ENCODE results near the gene TUBA4A. TPM values are rescaled to one million over a fixed set of nuclear protein-coding genes. Genes with fewer than 3 reads are reported as not detected.
A peak's percentile ranks its signal among the peaks of the same experiment; 100 is the strongest.

TUBA4A gene
- total RNA-seq, 2 donors from 2014 or later: 82.0 to 99.8 TPM

DNA sequence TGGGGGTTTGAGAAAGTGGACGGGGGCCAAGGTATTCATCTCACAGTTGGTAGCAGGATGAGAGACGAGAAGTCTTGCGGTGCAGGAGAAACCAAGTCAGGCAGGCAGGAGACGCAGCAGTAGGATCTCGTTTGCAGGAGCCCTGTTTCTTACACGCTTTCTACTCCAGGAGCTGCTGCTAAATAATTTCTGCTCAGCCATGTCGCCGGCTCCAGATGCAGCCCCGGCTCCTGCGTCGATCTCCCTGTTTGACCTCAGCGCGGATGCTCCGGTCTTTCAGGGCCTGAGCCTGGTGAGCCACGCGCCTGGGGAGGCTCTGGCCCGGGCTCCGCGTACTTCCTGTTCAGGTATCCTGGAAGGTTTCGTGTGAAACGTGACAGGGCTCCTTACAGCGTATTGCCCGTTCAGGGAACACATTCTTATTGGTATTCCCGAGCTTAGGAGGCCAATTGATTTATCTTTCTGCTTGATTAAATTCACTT lies 23.6 kb downstream of the TUBA4A start:
- Mint-ChIP-seq H3K36me3 (ENCODE audit: insufficient read depth in 2 of 2) (peaks cover 16 to 30% of the 10 kb centered on the region in 2 donors), H3K27ac (peak overlapping the region; percentile 98), H3K4me3 (peak overlapping the region; percentile 93 to 99), H3K9me3 (no peaks in the 10 kb centered on the region), H3K4me1 (ENCODE audit: low read depth) (peaks cover 47% of the 10 kb centered on the region), H3K27me3 (ENCODE audit: low read depth) (no peaks in the 10 kb centered on the region)
- ATAC-seq (replicated peaks in 1 of 2) (peak; percentile 24 to 42), DNase-seq (peak; percentile 61 to 68)

DNA sequence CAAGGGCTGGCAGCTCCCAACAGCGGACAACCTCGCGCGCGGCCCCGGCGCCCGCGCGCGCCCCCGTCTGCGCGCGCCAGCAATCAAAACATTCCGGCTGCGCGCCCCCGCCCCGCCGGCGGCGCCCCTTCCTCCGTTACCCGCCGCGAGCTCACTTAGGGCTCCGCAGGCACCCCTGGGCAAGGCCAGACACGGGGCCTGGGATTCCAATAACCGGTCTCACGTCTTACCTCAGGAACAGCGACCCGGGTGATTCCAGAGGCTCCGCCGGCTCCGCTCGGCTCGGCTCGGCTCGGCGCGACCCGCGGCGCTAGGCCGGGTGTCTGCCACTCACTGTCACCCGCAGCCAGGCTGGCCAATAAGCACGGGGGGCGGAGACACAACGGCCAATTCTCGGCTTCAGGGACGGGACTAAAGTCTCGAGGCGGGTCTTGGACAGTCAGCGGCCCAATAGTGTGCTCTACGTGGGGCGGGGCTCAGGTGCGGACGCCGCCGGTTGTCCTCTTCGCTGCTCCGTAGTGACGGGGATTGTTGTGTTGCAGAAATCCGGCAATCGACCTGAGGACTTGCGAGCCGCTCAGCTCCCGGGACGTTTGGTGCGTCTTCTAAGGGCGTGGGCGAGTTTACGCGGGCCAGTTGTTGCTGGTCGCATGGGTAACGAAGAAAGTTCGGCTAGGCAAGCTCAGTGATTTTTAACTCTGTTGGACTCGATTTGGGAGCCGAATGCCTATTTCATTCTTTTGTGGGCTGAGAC lies 24.2 kb downstream of the TUBA4A start, which contains the start of the genes ANKZF1 and ATG9A:
ANKZF1 (plus strand) TSS at position 502 of the 754 bp plus-strand sequence. CDS start 452 bp downstream, outside the sequence.
ATG9A (minus strand) TSS at position 332 of the 754 bp plus-strand sequence. CDS start 1,612 bp downstream, outside the sequence.
- ATAC-seq (replicated peaks in 1 of 2): peak; percentile 96 to 98
- peak within 1 kb of the TSS; percentile 98 for H3K27ac Mint-ChIP-seq
- no peaks in the 10 kb centered on the region for H3K27me3 Mint-ChIP-seq (ENCODE audit: low read depth)
- peak within 1 kb of the TSS; percentile 93 to 99 for H3K4me3 Mint-ChIP-seq
- DNase-seq: peak; percentile 98 to 99
- H3K36me3 Mint-ChIP-seq (ENCODE audit: insufficient read depth in 2 of 2): peaks cover 14 to 32% of the 10 kb centered on the region in 2 donors
- H3K9me3 Mint-ChIP-seq: no peaks in the 10 kb centered on the region
- peaks cover 47% of the 10 kb centered on the region for H3K4me1 Mint-ChIP-seq (ENCODE audit: low read depth)

DNA sequence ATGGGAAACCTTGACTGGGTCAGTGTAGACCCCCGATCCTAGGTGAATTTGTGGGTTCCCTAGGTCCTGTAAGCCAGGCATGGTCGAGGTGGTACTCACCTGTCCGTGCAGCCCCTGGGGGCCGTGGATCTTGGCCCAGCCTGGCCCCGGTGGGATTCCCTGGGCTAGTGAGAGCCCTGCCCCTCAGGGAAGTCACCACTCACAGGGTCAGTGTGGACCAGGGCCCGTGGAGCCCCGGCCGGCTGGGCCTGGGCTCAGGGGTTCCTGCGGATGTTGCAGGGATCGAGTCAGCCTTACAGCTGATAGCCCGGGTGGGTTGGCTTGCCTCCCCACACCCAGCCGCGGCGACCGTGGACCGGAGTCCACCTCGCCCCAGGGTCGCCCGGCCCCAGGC lies 24.8 kb downstream of the TUBA4A start:
- DNase-seq (no peak), ATAC-seq (replicated peaks in 1 of 2) (peak in 1 of 2 donors; percentile 21)
- Mint-ChIP-seq H3K4me1 (ENCODE audit: low read depth) (peaks cover 47% of the 10 kb centered on the region), H3K36me3 (ENCODE audit: insufficient read depth in 2 of 2) (peaks cover 11 to 27% of the 10 kb centered on the region in 2 donors), H3K9me3 (no peaks in the 10 kb centered on the region), H3K4me3 (peak overlapping the region; percentile 83 to 89), H3K27ac (peak overlapping the region; percentile 63), H3K27me3 (ENCODE audit: low read depth) (no peaks in the 10 kb centered on the region)

GRCh38 chr2:219228041-219228910 lies 25.4 kb downstream of the TUBA4A start:
- Mint-ChIP-seq H3K4me1 (ENCODE audit: low read depth) (peaks cover 47% of the 10 kb centered on the region), H3K9me3 (no peaks in the 10 kb centered on the region), H3K27ac (peak overlapping the region; percentile 63), H3K4me3 (peak overlapping the region; percentile 83 to 89), H3K27me3 (ENCODE audit: low read depth) (no peaks in the 10 kb centered on the region), H3K36me3 (ENCODE audit: insufficient read depth in 2 of 2) (peaks cover 15 to 27% of the 10 kb centered on the region in 2 donors)
- no peak for DNase-seq
- no peak for ATAC-seq (replicated peaks in 1 of 2)

DNA sequence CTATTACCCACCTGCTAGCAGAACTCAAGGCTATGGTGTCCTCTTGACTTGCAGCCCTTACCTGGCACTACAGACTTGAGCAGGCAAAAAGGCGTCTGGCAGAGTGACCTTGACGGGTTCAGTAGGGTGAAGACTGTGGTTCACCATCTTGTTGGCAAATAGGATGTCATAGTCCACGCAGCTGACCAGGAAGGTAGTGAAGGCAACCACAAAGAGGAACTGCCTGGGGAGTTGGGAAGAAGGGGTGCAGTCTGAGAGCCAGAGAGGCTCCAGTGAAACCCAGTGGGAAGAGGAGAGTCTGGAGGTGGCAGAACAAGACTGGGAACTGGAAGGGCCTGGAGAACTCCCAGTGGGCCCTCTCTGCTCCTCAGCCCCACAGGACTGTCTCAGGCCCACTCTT lies 28.4 kb downstream of the TUBA4A start:
- Mint-ChIP-seq H3K4me3 (no peak overlapping the region), H3K27ac (no peak overlapping the region), H3K27me3 (ENCODE audit: low read depth) (no peaks in the 10 kb centered on the region), H3K9me3 (no peaks in the 10 kb centered on the region), H3K4me1 (ENCODE audit: low read depth) (peaks cover 23% of the 10 kb centered on the region), H3K36me3 (ENCODE audit: insufficient read depth in 2 of 2) (peaks cover 13 to 23% of the 10 kb centered on the region in 2 donors)
- no peak for DNase-seq
- ATAC-seq (replicated peaks in 1 of 2): no peak

GRCh38 chr2:219223831-219224610 lies 29.7 kb downstream of the TUBA4A start:
- Mint-ChIP-seq H3K4me1 (ENCODE audit: low read depth) (peaks cover 22% of the 10 kb centered on the region), H3K9me3 (no peaks in the 10 kb centered on the region), H3K27me3 (ENCODE audit: low read depth) (no peaks in the 10 kb centered on the region), H3K36me3 (ENCODE audit: insufficient read depth in 2 of 2) (peaks cover 7 to 19% of the 10 kb centered on the region in 2 donors), H3K4me3 (no peak overlapping the region), H3K27ac (no peak overlapping the region)
- no peak for ATAC-seq (replicated peaks in 1 of 2)
- no peak for DNase-seq

DNA sequence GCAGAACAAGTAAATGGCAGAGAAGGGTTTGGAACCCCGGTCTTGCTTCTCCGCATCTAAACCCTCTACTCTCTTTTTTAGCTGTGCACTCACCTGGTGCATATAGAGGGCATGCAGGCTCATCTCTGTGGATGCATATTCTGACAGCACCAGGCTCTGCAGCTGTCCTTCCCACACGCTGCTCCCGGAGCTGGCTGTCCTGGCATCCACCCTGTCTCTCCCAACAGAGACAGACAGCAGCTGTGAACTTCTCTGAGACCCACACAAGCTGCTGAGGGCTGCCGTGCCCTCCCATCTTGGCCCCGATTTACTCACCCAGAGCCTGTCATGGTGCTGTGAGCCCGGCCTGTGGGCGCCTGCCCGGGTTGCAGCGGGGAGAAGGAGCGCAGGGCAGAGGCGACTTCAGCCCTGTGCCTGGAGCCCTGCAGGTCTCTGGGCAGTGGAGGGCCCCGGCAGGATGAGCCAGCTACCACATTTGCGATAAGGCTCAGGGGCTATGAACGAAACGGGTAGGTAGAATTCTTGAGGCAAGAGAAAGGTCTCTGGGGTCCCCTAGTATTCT lies 31.7 kb downstream of the TUBA4A start:
- H3K4me1 Mint-ChIP-seq (ENCODE audit: low read depth): peaks cover 16% of the 10 kb centered on the region
- no peak for ATAC-seq (replicated peaks in 1 of 2)
- DNase-seq: no peak
- H3K27me3 Mint-ChIP-seq (ENCODE audit: low read depth): no peaks in the 10 kb centered on the region
- no peaks in the 10 kb centered on the region for H3K9me3 Mint-ChIP-seq
- no peak overlapping the region for H3K27ac Mint-ChIP-seq
- H3K4me3 Mint-ChIP-seq: no peak overlapping the region
- peaks cover 7 to 19% of the 10 kb centered on the region in 2 donors for H3K36me3 Mint-ChIP-seq (ENCODE audit: insufficient read depth in 2 of 2)

DNA sequence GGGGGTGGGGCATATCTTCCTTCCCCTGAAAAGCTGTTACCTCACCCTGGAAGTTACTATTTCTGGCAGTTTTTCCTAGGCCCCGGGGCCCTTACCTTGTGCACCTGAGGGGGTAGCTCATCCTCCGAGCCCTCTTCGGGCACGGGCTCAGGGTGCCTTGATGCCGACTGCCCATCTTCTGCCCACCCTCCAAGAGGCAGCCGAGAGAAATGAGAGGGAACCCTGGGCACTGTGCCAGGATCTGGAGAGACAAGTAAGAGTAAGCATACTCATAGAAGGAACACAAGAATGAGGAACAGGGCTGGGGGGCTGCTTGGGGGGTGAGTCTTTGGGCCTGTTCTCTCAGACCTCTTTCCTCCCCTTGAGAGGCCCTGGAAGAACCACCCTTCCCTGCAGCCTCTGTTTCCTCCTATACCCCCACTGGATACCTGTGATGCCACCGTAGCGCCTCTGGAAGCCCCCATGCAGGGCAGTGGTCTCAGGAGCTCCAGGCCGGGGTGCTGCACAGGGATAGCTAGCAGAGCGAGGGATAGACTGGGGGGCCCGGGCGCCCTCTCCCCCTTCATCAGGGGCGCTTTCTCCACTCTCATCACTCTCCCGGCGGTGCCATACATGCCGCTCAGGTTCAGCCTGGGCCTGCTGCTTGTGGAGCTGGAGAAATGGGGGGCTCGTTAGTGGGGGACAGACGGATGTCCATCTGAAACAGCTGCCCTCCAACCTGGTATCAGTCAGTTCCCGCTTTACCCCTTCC lies 32.9 kb downstream of the TUBA4A start:
- DNase-seq (no peak), ATAC-seq (replicated peaks in 1 of 2) (no peak)
- Mint-ChIP-seq H3K4me1 (ENCODE audit: low read depth) (peaks cover 15% of the 10 kb centered on the region), H3K27ac (no peak overlapping the region), H3K36me3 (ENCODE audit: insufficient read depth in 2 of 2) (peaks cover 7 to 19% of the 10 kb centered on the region in 2 donors), H3K27me3 (ENCODE audit: low read depth) (no peaks in the 10 kb centered on the region), H3K4me3 (no peak overlapping the region), H3K9me3 (no peaks in the 10 kb centered on the region)

DNA sequence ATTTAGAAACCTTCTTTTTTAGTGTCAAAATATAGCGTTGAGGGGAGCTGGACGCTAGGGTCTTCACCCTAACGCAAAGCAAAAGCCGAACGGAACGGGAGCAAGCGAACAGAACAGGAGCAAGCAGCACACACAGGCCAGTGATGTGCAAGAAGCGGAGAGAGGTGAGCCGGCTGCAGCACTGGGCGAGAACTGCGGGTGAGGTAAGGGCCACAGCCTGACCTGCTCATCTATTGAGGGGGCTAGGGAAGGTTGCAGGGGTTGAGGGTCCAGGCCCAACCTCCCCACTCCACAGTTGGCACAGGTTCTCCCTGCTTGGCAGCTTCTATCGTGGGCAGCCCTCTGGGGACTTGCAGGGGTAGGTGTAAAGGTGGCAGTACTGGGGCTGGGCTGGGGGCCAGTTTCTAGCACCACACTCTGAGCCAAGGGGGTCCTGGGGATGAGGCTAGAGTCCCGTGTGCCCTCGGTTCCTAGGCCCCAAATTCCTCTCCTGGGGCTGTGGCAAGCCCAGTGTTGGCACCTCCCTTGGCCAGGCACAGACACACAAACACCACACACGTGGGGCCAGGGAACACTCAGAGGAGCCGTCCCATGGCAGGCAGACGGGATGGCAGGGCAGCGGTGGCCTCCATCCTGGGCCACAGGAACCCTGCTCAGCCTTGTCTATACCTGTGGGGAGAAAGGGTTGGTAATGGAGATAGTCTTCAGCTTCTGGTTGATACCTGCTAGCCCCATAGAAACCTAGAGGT lies 33.8 kb downstream of the TUBA4A start:
- ATAC-seq (replicated peaks in 1 of 2): no peak
- Mint-ChIP-seq H3K36me3 (ENCODE audit: insufficient read depth in 2 of 2) (peaks cover 7 to 15% of the 10 kb centered on the region in 2 donors), H3K4me3 (peak overlapping the region in 1 of 2 donors; percentile 89), H3K9me3 (no peaks in the 10 kb centered on the region), H3K27ac (no peak overlapping the region), H3K27me3 (ENCODE audit: low read depth) (no peaks in the 10 kb centered on the region), H3K4me1 (ENCODE audit: low read depth) (peaks cover 15% of the 10 kb centered on the region)
- no peak for DNase-seq

GRCh38 chr2:219218732-219219701 lies 34.7 kb downstream of the TUBA4A start, which contains the start of gene ABCB6:
ABCB6 (minus strand) TSS chr2:219218958; CDS start chr2:219218673, 285 bp downstream.
- peak; percentile 75 to 77 for ATAC-seq (replicated peaks in 1 of 2)
- Mint-ChIP-seq H3K9me3 (no peaks in the 10 kb centered on the region), H3K27ac (peak within 1 kb of the TSS; percentile 77), H3K36me3 (ENCODE audit: insufficient read depth in 2 of 2) (peaks cover 10 to 13% of the 10 kb centered on the region in 2 donors), H3K4me1 (ENCODE audit: low read depth) (peaks cover 15% of the 10 kb centered on the region), H3K4me3 (peak within 1 kb of the TSS; percentile 86 to 89), H3K27me3 (ENCODE audit: low read depth) (no peaks in the 10 kb centered on the region)
- DNase-seq: peak; percentile 83 to 84

Data from activated T-cell treated with anti-CD3 and anti-CD28 coated beads, Interleukin-2, amount 50 U/mL, for 72 hours (primary cell).